NCI-H1694 treated with DMSO at 0.1 percent for 48 hours (cell line): ENCODE data around the gene FZD4.
A peak's percentile ranks its signal among the peaks of the same experiment; 100 is the strongest.
"Not testable (repeated sequence)": the region's sequence is repeated elsewhere in the genome, so short reads cannot be mapped to it uniquely, and the experiment has no call there.

Experiments
- DNase-seq: peaks from one replicate; lab custom pipeline; 2025; lab: John Stamatoyannopoulos, UW

The FZD4 gene

DNA sequence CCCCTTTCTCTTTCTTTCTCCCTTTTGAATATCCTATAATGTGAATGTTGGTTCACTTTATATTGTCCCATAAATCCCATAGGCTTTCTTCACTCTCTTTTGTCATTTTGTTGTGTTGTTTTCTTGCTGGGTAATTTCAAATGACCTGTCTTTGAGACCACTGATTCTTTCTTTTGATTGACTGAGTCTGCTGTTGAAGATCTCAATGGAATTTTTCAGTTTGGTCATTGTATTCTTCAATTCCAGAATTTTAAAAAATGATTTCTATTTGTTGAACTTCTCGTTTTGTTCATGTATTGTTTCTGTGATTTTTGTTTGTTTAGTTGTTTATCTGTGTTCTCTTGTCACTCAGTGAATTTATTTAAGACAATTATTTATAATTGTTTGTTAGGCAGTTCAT, 17.5 kb upstream of the FZD4 start:
- DNase-seq, result no peak

DNA sequence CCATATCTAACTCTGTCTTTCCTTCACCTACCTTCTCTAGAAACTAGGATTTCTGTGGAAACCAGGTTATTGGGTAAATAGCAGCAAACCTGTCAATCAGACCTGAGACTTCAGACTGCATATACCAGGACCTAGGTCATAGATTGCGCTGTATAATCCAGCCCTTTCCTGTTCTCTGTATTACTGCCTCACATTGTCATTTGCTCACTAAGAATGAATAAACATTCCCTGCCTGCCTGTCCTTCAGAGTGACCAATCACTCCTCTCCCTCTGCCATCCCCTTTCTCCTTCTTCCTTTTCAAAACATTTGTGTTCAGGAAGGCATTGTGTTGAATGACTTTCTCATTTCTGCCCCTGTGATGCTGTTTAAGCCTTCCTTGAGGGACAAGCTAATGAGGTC, 14.1 kb upstream of the FZD4 start:
- DNase-seq, result no peak

DNA sequence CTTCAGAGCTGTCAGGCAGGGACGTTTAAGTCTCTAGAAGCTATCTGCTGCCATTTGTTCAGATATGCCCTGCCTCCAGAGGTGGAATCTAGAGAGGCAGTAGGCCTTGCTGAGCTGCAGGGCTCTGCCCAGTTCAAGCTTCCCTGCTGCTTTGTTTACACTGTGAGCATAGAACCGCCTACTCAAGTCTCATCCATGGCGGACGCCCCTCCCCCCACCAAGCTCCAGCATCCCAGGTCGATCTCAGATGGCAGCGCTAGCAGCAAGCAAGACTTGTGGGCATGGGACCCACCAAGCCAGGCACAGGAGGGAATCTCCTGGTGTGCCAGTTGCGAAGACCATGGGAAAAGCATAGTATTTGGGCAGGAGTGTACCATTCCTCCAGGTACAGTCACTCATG, 12.4 kb upstream of the FZD4 start:
- not testable (repeated sequence) for DNase-seq

DNA sequence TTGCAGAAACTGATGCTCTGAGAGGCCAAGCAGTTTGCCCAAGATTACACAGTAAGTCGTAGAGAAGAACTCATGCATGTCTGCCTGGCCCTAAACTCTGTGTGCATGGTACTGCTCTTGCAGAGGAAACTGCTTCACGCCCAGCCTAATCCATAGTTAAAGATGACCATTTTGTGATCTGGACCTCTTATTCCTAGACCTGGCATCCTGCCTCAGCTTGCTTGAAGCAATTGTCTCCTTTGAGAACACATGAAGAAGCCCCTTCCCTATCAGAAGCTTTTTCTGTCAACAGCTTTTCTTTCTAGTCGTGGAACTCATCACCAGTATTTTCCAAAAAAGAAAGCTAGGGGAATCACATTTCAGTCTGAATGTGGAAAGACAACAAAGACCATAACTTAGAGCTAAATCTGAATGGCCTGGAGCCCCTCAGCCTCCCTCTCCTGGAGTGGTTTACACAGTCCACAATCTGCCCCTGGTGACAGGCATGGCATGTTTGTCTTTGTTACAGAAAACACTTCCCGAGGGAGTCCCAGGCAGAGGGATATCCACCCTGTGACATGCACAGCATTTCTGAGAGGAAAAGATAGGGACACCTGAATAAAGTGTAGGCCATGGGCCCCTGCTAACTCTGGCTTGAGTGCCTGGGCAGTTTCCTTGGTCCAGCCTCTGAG, 2.9 kb upstream of the FZD4 start:
- DNase-seq, result no peak

DNA sequence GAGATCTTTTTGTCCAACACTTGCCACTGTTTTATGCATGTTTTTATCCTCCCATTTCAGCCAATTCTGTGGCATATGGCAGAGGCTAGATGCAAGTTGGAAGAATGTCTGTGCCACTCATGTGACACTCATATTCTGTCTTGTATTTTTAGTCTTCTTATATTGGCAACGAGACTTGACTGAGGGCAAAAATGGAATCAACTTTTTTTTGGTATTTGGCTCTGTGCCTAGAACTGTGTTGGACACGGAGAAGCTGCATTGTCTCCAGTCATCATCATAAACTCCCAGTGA, 1.7 kb upstream of the FZD4 start:
- no peak for DNase-seq

DNA sequence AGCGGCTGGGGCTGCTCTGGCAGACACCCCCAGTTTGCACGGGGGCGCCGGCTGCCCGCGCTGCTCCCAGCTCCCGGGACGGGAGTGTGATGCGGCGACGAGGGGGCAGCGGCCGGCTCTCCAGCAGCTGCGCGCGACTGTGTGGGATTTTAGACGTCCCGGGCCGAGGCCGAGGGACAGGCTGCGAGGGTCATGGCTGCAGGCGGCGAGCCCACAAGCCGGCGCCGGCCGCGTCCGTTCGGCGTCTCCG, 159 bp downstream of the FZD4 start:
- no peak for DNase-seq

DNA sequence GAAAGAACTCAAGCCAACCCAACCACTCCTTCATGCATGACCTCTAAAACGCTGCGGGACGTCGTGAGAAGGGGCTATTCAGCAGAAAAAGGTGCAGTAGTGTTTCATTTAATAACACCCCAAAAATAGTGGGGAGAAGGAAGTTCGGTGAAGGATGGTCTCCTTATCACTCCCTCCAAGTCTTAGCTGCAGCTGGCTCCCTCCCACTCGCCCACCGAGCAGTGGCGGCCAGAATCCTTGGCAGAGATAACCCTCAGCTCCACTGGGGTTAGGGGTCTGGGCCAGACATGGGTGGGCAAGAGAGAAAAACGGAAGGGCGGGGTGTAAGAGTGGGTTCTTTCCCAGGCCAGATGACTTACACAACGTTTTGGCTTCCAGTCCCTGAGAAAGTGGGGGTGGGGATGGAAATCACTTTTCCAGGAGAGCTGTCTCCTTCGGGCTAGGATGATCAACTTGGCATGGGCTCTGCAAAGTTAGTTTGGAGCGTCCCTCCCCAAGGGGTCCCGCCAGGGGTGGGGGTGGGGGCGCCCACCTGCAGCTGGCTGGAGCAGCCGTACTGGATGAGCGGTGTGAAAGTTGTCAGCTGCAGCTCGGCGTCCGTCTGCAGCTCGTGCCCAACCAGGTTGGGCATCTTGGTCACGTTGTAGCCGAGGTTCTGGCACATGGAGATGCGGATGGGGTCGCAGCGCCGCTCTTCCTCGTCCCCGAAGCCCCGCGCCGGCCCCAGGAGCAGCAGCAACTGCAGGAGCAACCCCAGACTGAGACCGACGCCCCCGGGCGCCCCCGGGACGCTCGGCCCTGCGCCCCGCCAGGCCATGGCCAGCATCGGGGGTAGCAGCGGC, 705 bp downstream of the FZD4 start:
- no peak for DNase-seq

DNA sequence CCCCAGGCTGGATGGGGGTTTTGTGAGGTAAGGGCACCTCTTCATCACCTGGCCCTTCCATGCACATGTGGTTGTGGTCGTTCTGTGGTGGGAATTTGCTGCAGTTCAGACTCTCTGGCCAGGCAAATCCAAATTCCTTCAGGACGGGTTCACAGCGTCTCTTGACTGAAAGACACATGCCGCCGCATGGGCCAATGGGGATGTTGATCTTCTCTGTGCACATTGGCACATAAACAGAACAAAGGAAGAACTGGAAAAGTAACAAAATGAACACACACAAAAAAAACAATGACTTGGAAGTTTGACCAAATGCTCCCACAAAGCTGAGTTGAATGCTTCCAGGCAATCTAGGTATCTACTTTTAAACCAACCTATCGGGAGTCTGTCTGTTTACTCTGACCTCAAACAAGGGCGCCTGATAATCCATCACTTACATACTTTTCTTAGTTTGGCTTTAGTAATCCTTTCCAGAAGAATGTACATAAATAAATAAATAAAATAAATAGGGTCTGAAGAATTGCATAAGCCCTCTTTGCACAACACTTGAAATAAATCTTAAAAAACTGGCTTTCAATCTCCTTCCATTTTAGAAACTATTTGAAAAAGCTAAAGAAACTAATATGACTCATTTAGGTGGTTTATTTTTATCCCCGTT, 2.8 kb downstream of the FZD4 start:
- DNase-seq, result no peak

DNA sequence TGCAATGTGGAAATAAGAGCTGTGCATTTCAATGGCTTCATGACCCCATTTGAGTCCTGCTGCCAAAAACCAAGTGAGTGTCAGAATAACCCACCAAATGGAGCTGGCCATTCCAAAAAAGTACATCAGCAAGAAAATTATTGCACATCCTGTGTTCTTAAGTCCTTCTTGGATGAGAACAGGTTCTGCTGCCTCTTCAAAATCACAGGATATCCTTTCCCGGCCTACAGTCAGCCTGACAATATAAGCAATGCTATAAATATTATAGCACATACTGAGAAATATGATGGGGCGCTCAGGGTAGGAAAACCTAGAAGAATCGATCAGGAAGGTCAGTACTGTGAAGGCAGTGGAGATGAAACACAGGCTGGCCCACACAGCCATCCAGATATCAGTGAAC, 3.5 kb downstream of the FZD4 start:
- DNase-seq, result no peak

DNA sequence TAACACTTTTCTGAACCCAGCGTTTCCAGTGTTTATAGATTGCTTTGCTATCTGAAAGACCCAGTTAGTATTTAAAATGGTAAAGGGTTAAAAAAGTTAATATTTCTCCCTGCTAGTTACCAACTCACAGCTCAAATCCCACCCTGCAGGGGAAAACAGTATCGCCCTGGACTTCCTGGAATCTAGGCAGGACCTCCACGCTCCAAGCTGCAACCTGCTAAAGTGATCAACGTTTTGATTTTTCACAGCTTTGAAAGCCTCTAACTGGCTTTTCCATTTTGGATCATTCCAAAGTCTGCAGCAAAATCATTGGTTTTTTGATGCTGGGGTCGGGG, 4.6 kb downstream of the FZD4 start:
- DNase-seq, result no peak

DNA sequence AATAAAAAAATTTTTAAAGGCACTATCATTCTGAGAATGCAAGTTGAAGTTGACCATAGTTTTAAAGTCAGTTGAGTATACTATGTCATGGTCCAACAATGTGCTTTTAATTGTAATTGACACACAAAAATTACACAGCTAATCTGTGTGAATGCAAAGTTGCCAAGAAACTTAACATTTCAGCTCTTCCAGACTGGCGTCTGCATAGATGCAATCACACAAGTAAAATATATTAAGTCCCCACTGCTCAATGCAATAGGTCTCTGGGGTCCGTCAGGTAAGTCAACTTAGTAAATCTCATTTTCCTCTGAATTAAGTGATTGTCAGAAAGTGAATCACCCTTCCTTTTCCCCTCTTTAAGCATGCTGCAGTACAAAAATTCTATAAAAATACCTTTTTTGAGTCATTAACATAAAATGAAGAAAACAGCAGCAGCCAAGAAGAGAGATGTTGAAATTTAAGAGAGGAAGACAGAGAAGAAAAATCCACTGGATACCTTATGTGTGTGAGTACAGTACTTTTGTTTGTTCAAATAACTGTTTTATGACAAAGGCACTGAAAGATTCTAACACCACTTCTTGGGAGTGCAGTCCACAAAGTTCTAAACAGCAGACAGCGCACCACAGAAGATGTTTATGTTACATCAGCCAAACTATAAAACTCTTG, 5.1 kb downstream of the FZD4 start:
- DNase-seq, result no peak

DNA sequence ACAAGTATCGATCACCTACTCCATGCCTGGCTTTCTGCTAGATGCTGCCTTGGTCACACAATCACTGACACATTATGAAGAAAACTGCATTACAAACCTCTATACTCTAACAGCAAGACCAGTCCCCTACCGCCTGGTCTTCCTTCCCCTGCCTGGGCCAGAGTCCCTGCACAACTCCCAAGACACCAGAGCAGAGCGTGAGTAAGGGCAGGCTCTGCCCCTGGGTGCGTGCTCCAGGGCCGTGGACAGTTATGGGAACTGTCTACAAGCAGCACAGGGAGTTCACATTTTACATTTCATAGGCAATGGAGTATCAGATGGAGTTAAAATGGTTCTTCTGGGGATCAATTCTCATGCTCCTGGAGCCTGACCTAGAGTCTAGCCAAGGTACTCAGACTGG, 6.5 kb downstream of the FZD4 start:
- no peak for DNase-seq

DNA sequence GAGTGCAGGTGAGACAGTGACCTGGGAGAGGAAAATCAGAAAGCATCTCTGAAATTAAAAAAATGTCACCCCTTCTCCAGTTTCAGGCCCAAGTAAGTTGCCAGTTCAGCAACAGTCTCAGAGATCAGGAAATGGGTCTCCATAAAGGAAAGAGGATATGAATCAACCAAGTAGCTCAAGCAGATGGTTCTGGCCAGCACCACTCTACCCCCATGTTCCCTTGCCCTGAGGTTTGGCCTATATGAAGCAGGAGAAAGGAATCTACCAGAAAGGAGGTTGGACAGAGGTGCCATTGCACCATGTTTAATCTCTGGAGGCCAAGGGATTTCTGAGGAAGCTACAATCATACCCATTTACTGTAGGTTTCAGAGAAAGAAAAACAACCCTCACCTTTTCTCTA, 7.7 kb downstream of the FZD4 start:
- DNase-seq, result no peak

DNA sequence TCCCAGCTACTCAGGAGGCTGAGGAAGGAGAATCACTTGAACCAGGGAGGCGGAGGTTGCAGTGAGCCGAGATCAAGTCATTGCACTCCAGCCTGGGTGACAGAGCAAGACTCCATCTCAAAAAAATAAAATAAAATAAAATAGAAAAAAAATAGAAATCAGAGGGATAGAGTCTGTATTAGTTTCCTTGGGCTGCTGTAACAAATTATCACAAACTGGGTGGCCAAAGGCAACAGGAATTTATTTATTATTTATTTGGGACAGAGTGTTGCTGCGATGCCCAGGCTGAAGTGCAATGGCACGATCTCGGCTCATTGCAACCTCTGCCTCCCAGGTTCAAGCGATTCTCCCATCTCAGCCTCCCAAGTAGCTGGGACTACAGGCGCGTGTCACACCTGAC, 11.7 kb downstream of the FZD4 start:
- not testable (repeated sequence) for DNase-seq

DNA sequence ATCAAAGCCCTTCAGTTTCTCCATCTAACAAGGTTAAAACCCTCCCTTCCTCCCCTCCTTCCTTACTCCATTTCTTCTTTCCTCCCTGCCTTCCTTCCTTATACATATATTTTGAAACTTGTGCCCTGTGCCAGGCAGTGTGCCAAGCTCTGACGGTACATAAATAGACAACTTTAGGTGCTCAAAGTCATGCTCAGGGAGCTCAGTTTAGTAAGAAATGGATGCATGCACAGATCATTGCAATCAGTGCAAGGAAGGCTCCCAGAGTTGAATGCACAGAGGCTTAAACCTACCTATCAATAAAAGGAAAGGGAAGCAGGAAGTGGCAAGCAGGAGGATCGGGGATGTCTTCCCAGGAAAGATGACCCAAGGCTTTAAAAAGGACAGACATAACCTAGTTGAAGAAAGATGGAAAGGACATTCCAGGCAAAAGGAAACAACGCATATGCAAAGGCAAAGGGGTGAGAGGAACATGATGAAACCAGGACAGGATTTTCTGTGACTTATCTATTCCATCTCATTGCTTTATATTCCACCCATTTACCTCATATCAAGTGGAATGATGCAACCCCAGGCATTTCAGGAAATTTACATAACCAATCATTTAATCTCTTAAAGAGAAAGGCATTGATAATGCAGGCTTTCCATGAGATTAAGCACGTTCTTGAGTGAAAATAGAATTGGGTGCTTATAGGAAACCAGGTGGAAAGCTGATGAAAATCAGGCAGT, 13.2 kb downstream of the FZD4 start:
- DNase-seq, result no peak

DNA sequence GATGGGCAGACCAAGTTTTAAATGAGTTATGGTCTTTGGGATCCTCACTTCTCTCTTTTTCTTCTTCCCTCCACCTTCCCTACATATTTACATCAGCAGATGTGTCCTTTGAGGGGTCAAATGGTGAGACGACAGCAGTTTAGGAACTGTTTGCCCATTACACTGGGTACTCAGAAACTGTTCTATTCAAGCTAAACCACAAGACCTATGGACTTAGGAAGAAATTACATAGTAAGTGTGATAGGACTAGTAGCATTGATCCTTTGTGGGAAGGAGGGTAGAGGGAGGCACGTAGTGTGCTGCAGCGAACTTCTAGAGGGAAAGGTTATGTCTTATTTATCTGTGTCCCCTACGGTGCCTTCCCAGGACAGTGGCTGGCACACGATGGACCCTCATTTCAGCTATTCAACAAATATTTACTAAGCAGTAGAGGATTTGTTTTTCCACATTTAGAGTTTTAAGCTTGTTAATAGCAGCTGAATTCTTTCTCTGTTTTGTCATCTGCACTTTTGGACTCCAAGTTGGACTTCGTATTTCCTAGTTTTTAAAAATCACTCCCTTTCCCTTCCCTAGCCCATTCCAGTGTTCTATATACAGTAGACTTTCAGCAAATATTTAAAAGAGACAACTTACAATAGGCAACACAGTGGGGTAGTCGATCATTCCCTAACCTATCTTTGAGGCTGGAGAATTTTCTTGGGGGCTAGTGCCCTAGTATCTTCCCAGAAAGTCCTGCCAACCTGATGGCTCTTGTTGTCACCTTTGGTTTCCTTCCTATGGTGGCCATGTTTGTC, 13.9 kb downstream of the FZD4 start:
- no peak for DNase-seq

DNA sequence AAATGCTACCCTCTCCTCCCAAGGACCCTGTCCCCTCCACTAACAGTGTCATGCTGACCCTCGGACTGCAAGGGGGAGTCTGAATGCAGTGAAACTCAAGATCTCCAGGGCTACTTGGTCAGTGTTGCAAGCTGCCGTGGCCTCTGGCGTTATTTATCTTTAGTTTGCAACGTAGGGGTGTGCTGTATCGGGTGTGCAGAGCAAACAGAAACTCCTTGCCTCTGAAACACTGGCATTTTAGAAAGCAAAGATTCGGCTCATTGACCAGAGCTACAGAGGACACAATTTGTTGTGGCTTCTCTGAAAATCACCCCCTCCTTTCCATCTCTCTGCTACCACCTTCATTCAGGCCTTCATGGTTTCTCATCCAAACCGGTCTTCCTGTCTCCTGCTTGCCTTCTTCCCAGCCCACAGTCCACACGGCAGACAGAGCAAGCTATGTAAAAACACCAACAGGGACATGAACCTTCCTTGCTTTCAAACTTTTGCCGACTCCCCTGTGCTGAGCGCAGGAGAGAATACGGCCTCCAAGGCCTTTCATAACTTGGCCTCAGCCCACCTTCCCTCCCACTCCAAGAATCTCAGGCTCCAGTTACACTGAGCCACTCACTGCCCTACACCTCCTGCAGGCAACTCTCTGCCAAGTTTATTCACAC, 14.9 kb downstream of the FZD4 start:
- no peak for DNase-seq

DNA sequence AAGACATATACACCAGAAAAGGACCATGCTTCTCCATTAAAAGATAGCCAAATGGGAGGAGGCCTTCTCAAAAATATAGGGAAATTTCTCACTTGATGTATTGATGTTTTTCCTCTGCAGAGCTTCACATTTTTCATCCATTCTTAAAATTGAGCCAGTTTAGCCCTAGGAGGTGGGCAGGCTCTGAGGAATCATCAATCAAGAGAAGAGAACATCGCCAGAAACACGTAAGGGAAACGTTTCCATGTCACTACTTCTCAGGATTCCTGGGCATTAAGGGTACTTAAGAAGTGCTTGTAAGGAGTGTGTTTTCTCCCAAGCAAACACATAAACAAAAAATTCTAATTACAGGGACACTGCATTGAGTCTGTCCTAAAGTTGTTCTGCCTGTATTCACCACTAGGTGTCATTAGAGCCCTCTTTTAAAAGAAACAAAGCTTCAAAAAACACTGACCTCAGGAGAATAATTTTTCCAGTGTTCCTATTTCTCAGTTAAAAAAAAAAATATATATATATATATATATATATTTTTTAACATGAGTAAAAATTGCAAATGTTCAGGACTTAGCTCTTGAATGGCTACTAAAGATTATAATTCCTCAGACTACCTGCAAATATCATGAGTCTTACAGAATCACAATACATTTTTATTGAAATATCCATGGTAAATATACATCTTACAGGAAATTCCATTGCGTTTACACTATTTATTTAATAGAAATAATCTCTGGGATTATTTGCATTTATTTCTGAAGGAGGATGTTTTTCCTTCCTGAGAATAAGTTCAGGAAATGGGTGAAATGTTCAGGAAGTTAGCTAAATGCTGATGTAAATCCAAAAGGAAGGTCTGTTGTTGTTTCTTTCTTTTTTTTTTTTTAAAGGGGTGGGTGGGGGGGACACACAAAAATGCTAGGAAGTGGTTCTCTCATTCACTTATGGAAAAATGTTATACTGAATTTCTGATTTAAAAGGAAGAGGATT, 16.0 kb downstream of the FZD4 start:
- DNase-seq, result peak; percentile 52

DNA sequence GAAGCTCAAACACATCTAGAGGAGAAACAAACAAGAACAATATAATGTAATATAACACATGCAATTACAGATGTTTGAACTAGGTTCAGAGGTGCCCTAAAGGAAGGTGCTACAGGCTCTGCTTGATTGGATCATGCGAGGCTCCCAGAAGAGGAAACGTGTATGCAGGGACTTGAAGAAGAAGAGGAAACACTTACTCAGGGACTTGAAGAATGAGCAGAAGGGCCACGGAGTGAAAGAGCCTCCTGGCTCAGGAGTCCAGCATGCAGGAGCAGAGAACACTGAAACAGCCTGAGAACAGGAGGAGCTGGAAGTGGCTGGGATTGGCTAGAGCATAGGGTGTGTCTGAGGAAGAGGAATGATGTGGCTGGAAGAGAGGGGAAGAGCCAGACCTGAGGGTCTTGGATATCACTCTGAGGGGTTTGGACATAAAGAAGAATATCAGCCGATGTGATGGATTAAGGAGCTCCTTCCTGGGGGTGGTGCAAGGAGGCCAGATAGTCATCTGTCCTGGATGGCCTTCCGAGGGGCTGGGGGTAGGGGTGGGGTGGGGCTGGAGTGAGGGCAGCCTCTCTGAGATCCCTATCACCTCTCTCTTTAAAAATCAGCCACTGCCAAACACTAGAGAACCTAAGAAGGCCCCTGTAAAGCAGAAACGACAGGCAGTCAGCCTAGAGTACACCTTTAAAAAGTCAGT, 16.8 kb downstream of the FZD4 start:
- DNase-seq, result no peak
